HepG2 (cell line): ENCODE data around the gene COLEC12. TPM values are rescaled to one million over a fixed set of nuclear protein-coding genes. Genes with fewer than 3 reads are reported as not detected.

Experiments used
- ATAC-seq: fragments of 200-7000 bp; cut with Tn5 transposase; 3 replicates; pipeline ENCODE4 v1.9.1; 2020; ENCODE audit warnings: mild to moderate bottlenecking, moderate library complexity
- BruUV-seq: library from RNA; stranded (reverse); fragments of 400-500 nt; replicated peaks from 2 replicates; lab custom pipeline; 2021; lab: Mats Ljungman, UMichigan
- CTCF ChIA-PET: fragments of 300-600 bp; formaldehyde crosslinking; extraction: SDS; loops from one replicate; lab custom pipeline; 2021; ENCODE audit warnings: low total read pairs, inconsistent platforms, low intra/inter-chr PET ratio; lab: Yijun Ruan, JAX
- POLR2A ChIA-PET: fragments of 350-600 bp; sonication (Branson Sonifier 250); formaldehyde crosslinking; loops from one replicate; lab custom pipeline; 2020; ENCODE audit warnings: antibody characterized with exemption, inconsistent platforms; lab: Yijun Ruan, JAX
- DNase-seq: peaks from one replicate; pipeline ENCODE4 v3.0.0-alpha.2; 2015; ENCODE audit warnings: low spot score
- FAIRE-seq: peaks from 3 replicates; lab custom pipeline; 2011; peaks lifted over from hg19 to GRCh38; lab: Jason Lieb, UNC
- H2AFZ ChIP-seq: one replicate; pipeline ENCODE4 v1.6.1; 2011; ENCODE audit warnings: low read length, inconsistent platforms
- H3K27ac ChIP-seq: fragments of 300-600 bp; 3 replicates; pipeline ENCODE4 v1.8.0; 2011; ENCODE audit warnings: mixed run types, mild to moderate bottlenecking, mixed read lengths, low read length, inconsistent platforms; ENCODE audit not compliant: insufficient read depth; ENCODE audit errors: extremely low read length
- H3K27me3 ChIP-seq, 2 experiments: fragments of 200-600 bp in 1 of 2; 2 replicates in 1 of 2; 3 replicates in 1 of 2; pipeline versions ENCODE4 v1.6.0 to v1.8.0; 2011; ENCODE audit warnings: low read length in 2 of 2, mild to moderate bottlenecking in 2 of 2, moderate library complexity in 2 of 2, inconsistent platforms in 1 of 2; ENCODE audit not compliant: insufficient read depth in 2 of 2, control insufficient read depth in 1 of 2
- H3K36me3 ChIP-seq, 2 experiments: fragments of 200-600 bp in 1 of 2; replicated peaks in 1 of 2; 2 replicates in 1 of 2; 3 replicates in 1 of 2; pipeline versions ENCODE4 v1.5.1 to v1.8.0; 2011; ENCODE audit warnings: low read length in 2 of 2, inconsistent platforms in 1 of 2; ENCODE audit not compliant: insufficient read depth in 2 of 2, control insufficient read depth in 1 of 2
- H3K4me1 ChIP-seq: 2 replicates; pipeline ENCODE4 v1.5.1; 2012; ENCODE audit warnings: low read length, inconsistent platforms; ENCODE audit not compliant: insufficient read depth
- H3K4me2 ChIP-seq: 2 replicates; pipeline ENCODE4 v1.6.0; 2011; ENCODE audit warnings: low read depth, low read length, inconsistent platforms
- H3K4me3 ChIP-seq, 3 experiments: fragments of 200-600 bp in 1 of 3; sonication (generic), shearing (Covaris generic) in 1 of 3; replicated peaks in 1 of 3; 2 replicates each; pipeline ENCODE4 v1.5.1; 2011 to 2016; ENCODE audit warnings: low read length in 3 of 3, inconsistent platforms in 2 of 3, low read depth in 2 of 3, mild to moderate bottlenecking in 2 of 3, control low read depth in 1 of 3, mixed read lengths in 1 of 3; ENCODE audit not compliant: insufficient read depth in 1 of 3
- H3K79me2 ChIP-seq: one replicate; pipeline ENCODE4 v1.6.1; 2011; ENCODE audit warnings: low read length, inconsistent platforms; ENCODE audit not compliant: insufficient read depth
- H3K9ac ChIP-seq: 2 replicates; pipeline ENCODE4 v1.6.0; 2011; ENCODE audit warnings: mild to moderate bottlenecking, low read depth, low read length, inconsistent platforms; ENCODE audit not compliant: insufficient read depth
- H3K9me3 ChIP-seq: 2 replicates; pipeline ENCODE4 v1.5.1; 2012; ENCODE audit warnings: mild to moderate bottlenecking, low read length
- H4K20me1 ChIP-seq: 2 replicates; pipeline ENCODE4 v1.6.0; 2011; ENCODE audit warnings: inconsistent platforms, mild to moderate bottlenecking, low read length, moderate library complexity; ENCODE audit not compliant: insufficient read depth
- MAFF ChIP-seq: IDR thresholded peaks from 2 replicates; pipeline ENCODE4 v1.6.1; 2011; ENCODE audit warnings: low read depth, low read length, improper control_type of control experiment
- MAFK ChIP-seq, 2 experiments: IDR thresholded peaks in 1 of 2; conservative IDR thresholded peaks in 1 of 2; 2 replicates each; pipeline ENCODE4 v1.6.1; 2011; ENCODE audit warnings: improper control_type of control experiment in 2 of 2, low read length in 2 of 2
- NFE2L1 ChIP-seq: sonication (generic); formaldehyde crosslinking; IDR thresholded peaks from 2 replicates; pipeline ENCODE4 v1.4.0; 2020; ENCODE audit warnings: missing genetic modification reagents, mild to moderate bottlenecking, borderline replicate concordance
- RBFOX2 ChIP-seq: fragments of 200-400 bp; formaldehyde crosslinking; IDR thresholded peaks from 2 replicates; pipeline ENCODE4 v1.6.1; 2017; ENCODE audit warnings: low read depth, mild to moderate bottlenecking, low read length
- ZBTB20 ChIP-seq: sonication (generic); formaldehyde crosslinking; IDR thresholded peaks from 2 replicates; pipeline ENCODE4 v1.8.1; 2023; ENCODE audit warnings: missing genetic modification reagents, low read depth, mild to moderate bottlenecking, borderline replicate concordance
- WGBS: methylation state at CpG from one replicate; pipeline ENCODE4 v1.1.6; 2017; ENCODE audit warnings: low lambda C conversion rate; 5-methylcytosine and 5-hydroxymethylcytosine counted together
- in situ Hi-C: cut with HindIII; loops from 2 replicates; pipeline ENCODE4 v1.10.0; 2017; ENCODE audit warnings: low pct_unique_long_range_greater_than_20kb; ENCODE audit not compliant: extremely low pct_ligation_motif_present
- intact Hi-C: fragments of 100-400 bp; cut with micrococcal nuclease; formaldehyde crosslinking; loops from one replicate; pipeline ENCODE4 v1.10.0; 2022; ENCODE audit not compliant: unreplicated experiment
- polyA plus RNA-seq, 8 experiments: library from polyadenylated mRNA; depleted of rRNA in 3 of 8; stranded (reverse) in 7 of 8; unstranded in 1 of 8; fragments of >200 nt; fragmentation: Illumina TruSeq in 4 of 8; extraction: Trizol in 4 of 8; gene quantifications; 2 replicates each; pipeline versions ENCODE4 v1.2.1 to v1.2.3, GENCODE V29; 2011 to 2016; ENCODE audit warnings: low read depth in 4 of 8, missing spikeins in 1 of 8, mixed read lengths in 1 of 8; ENCODE audit not compliant: insufficient read depth in 1 of 8
- total RNA-seq, 5 experiments: library from RNA; depleted of rRNA; stranded (reverse); fragments of >200 nt; fragmentation: Illumina TruSeq; extraction: Trizol; gene quantifications; 2 replicates each; pipeline ENCODE4 v1.2.3, GENCODE V29; 2016; ENCODE audit warnings: low read depth in 1 of 5
- TF ChIP-seq, protein P1 (sequence below): sonication (generic); formaldehyde crosslinking; IDR thresholded peaks from 2 replicates; pipeline ENCODE4 v1.9.0; 2021; ENCODE audit warnings: missing genetic modification reagents, mild to moderate bottlenecking, borderline replicate concordance
- TF ChIP-seq, protein P2 (sequence below): sonication (generic); formaldehyde crosslinking; IDR thresholded peaks from 2 replicates; pipeline ENCODE4 v1.9.0; 2021; ENCODE audit warnings: mild to moderate bottlenecking, missing genetic modification reagents
- TF ChIP-seq, protein P3 (sequence below): sonication (generic); formaldehyde crosslinking; conservative IDR thresholded peaks from 2 replicates; pipeline ENCODE4 v1.8.0; 2022; ENCODE audit warnings: low read depth, missing genetic modification reagents
- TF ChIP-seq, protein P4 (sequence below): sonication (generic); formaldehyde crosslinking; IDR thresholded peaks from 2 replicates; pipeline ENCODE4 v1.5.0; 2020; ENCODE audit warnings: missing genetic modification reagents

COLEC12 gene
- total and polyA plus RNA-seq, 2 of the 13 experiments (the other 11 are each of a cell fraction or from before 2014, with no cell fraction given), result 0.02 to 0.11 TPM

DNA sequence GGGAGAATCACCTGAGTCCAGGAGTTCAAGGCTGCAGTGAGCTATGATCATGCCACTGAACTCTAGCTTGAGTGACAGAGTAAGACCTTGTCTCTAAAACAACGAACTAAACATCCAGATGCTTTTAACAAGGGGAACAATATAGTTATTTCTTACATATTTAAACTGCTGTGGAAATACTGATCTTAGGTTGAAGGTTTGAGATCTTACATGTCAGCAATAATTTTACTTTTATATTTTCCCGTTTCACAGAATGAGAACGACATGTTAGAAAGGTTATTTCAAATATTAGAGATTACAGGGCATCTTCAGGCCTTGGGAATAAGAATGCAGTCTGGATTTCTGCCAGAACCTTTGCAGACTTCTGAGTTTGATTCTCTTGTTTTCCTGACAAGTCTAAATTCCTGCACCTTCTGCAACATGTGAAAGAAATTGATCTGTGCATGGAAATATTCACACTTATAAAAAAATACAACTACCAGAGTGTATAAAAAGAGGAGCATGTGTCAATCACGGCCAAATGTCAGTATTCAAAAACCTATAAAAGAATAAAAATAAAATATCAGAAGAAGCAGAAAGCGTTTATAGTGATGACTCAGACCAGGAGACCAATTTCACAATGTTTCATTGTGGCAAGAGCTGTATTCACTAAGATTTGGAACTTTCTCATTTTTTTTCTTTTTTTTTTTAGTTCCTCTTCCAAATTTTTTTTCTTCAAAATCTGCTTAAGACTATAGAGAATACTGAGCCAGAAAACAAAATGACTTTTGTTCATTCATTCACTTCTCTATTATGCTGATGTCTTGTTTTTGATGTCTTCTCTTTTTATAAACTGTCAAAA is 29.6 kb downstream of the COLEC12 start:
- no peak for ATAC-seq
- no peak for DNase-seq

More for the DNA sequence above, 29.6 kb downstream of the COLEC12 start:
- Histone ChIP-seq H2AFZ (no peak overlapping the region), H3K9me3 (no peaks in the 10 kb centered on the region), H3K27me3 (no peaks in the 10 kb centered on the region), H3K4me2 (no peak overlapping the region), H3K79me2 (no peaks in the 10 kb centered on the region), H3K4me3 (no peak overlapping the region), H3K9ac (no peak overlapping the region), H4K20me1 (no peaks in the 10 kb centered on the region), H3K4me1 (peaks cover 23% of the 10 kb centered on the region), H3K36me3 (no peaks in the 10 kb centered on the region), H3K27ac (no peak overlapping the region)
- CTCF ChIA-PET, result no interaction called here
- 19% methylated on average over 5 of the region's 5 CpGs for WGBS
- in situ Hi-C loops (no loop called here), intact Hi-C loops (no loop called here)
- TF ChIP-seq ZBTB20 (no peak), MAFK (conservative IDR thresholded peaks at IDR 0.05 in 1 of 2, IDR thresholded peaks at IDR 0.05 in 1 of 2; ENCODE audit: low read length in 2 of 2) (peak; percentile 28 to 69; a peak in 3 of 4 replicates), NFE2L1 (CRISPR knock-in tag) (no peak), RBFOX2 (no peak), MAFF (peak; percentile 43; the same call in 1 of the 2 replicates)
- TF ChIP-seq, protein P1, sequence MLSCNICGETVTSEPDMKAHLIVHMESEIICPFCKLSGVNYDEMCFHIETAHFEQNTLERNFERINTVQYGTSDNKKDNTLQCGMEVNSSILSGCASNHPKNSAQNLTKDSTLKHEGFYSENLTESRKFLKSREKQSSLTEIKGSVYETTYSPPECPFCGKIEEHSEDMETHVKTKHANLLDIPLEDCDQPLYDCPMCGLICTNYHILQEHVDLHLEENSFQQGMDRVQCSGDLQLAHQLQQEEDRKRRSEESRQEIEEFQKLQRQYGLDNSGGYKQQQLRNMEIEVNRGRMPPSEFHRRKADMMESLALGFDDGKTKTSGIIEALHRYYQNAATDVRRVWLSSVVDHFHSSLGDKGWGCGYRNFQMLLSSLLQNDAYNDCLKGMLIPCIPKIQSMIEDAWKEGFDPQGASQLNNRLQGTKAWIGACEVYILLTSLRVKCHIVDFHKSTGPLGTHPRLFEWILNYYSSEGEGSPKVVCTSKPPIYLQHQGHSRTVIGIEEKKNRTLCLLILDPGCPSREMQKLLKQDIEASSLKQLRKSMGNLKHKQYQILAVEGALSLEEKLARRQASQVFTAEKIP (CRISPR knock-in tag), result no peak
- TF ChIP-seq, protein P2, sequence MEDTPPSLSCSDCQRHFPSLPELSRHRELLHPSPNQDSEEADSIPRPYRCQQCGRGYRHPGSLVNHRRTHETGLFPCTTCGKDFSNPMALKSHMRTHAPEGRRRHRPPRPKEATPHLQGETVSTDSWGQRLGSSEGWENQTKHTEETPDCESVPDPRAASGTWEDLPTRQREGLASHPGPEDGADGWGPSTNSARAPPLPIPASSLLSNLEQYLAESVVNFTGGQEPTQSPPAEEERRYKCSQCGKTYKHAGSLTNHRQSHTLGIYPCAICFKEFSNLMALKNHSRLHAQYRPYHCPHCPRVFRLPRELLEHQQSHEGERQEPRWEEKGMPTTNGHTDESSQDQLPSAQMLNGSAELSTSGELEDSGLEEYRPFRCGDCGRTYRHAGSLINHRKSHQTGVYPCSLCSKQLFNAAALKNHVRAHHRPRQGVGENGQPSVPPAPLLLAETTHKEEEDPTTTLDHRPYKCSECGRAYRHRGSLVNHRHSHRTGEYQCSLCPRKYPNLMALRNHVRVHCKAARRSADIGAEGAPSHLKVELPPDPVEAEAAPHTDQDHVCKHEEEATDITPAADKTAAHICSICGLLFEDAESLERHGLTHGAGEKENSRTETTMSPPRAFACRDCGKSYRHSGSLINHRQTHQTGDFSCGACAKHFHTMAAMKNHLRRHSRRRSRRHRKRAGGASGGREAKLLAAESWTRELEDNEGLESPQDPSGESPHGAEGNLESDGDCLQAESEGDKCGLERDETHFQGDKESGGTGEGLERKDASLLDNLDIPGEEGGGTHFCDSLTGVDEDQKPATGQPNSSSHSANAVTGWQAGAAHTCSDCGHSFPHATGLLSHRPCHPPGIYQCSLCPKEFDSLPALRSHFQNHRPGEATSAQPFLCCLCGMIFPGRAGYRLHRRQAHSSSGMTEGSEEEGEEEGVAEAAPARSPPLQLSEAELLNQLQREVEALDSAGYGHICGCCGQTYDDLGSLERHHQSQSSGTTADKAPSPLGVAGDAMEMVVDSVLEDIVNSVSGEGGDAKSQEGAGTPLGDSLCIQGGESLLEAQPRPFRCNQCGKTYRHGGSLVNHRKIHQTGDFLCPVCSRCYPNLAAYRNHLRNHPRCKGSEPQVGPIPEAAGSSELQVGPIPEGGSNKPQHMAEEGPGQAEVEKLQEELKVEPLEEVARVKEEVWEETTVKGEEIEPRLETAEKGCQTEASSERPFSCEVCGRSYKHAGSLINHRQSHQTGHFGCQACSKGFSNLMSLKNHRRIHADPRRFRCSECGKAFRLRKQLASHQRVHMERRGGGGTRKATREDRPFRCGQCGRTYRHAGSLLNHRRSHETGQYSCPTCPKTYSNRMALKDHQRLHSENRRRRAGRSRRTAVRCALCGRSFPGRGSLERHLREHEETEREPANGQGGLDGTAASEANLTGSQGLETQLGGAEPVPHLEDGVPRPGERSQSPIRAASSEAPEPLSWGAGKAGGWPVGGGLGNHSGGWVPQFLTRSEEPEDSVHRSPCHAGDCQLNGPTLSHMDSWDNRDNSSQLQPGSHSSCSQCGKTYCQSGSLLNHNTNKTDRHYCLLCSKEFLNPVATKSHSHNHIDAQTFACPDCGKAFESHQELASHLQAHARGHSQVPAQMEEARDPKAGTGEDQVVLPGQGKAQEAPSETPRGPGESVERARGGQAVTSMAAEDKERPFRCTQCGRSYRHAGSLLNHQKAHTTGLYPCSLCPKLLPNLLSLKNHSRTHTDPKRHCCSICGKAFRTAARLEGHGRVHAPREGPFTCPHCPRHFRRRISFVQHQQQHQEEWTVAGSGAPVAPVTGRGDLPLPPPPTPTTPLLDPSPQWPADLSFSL (CRISPR knock-in tag), result no peak
- TF ChIP-seq, protein P3, sequence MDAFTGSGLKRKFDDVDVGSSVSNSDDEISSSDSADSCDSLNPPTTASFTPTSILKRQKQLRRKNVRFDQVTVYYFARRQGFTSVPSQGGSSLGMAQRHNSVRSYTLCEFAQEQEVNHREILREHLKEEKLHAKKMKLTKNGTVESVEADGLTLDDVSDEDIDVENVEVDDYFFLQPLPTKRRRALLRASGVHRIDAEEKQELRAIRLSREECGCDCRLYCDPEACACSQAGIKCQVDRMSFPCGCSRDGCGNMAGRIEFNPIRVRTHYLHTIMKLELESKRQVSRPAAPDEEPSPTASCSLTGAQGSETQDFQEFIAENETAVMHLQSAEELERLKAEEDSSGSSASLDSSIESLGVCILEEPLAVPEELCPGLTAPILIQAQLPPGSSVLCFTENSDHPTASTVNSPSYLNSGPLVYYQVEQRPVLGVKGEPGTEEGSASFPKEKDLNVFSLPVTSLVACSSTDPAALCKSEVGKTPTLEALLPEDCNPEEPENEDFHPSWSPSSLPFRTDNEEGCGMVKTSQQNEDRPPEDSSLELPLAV (CRISPR knock-in tag), result no peak
- TF ChIP-seq, protein P4, sequence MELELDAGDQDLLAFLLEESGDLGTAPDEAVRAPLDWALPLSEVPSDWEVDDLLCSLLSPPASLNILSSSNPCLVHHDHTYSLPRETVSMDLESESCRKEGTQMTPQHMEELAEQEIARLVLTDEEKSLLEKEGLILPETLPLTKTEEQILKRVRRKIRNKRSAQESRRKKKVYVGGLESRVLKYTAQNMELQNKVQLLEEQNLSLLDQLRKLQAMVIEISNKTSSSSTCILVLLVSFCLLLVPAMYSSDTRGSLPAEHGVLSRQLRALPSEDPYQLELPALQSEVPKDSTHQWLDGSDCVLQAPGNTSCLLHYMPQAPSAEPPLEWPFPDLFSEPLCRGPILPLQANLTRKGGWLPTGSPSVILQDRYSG, result no peak
- no TSS peak for BruUV-seq
- POLR2A ChIA-PET, result no interaction called here
- no peak for FAIRE-seq
